ENCODE results near the gene SH3GL3. TPM values are rescaled to one million over a fixed set of nuclear protein-coding genes. Genes with fewer than 3 reads are reported as not detected.
A peak's percentile ranks its signal among the peaks of the same experiment; 100 is the strongest.

The SH3GL3 gene
- total and polyA plus RNA-seq, 2 of the 8 experiments (the other 6 are each of a cell fraction or from before 2014, with no cell fraction given) = 14.1 to 19.1 TPM

DNA sequence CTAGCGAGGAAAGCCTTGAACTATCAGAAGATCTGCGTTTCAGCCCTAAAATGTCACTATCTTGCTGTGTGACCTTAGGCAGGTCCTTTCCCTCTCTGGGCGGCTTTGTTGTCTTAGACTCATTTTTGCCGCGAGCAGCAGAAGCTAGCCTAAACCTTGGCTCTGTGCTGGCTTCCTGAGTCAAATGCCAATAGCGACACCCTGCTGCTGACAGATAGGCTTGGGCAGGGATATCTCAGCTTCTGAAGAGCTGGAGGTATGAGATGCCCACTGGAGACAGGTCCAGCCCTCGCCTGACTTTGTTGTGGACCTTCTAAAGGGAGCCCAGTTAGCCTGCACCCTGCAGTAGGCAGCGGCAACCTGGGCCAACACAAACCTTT lies 208.1 kb downstream of the SH3GL3 start:
- WGBS, 2 experiments (ENCODE audit: extremely low coverage in 1 of 2, insufficient coverage in 1 of 2, insufficient read length in 1 of 2, insufficient replicate concordance in 2 of 2, low coverage in 1 of 2, low lambda C conversion rate in 2 of 2, missing lambda C conversion rate in 1 of 2) = 89% methylated on average over 8 of the region's 8 CpGs; no CpG with 5 or more reads in 1 of the 2 experiments
- H3K14ac ChIP-seq (ENCODE audit: insufficient read length) = no peak overlapping the region

More for the DNA sequence above, 208.1 kb downstream of the SH3GL3 start:
- peaks cover 8% of the 10 kb centered on the region; the same call in 1 of the 2 replicates for H3K23me2 ChIP-seq (ENCODE audit: low read depth, low read length)
- H2BK15ac ChIP-seq (ENCODE audit: low read length) = no peak overlapping the region
- no peak overlapping the region for H3K4ac ChIP-seq (replicated peaks; ENCODE audit: insufficient read length, low read depth, low read length)
- no peak overlapping the region for H4K5ac ChIP-seq (ENCODE audit: insufficient read length, low read depth, low read length)
- H3K4me3 ChIP-seq (ENCODE audit: extremely low read depth in 1 of 4, insufficient read depth in 2 of 4, low read depth in 3 of 4, low read length in 4 of 4) = peak overlapping the region in 1 of 4 experiments; percentile 80; a peak in 2 of 8 replicates
- FAIRE-seq (no peak), DNase-seq (ENCODE audit: low read depth in 1 of 2, low spot score in 2 of 2) (no peak)
- H3K56ac ChIP-seq (replicated peaks; ENCODE audit: insufficient read length, low read depth, low read length) = no peak overlapping the region
- H3K9me3 ChIP-seq (ENCODE audit: insufficient read depth in 2 of 2, low read depth in 1 of 2, low read length in 1 of 2) = no peaks in the 10 kb centered on the region
- H2BK120ac ChIP-seq (replicated peaks; ENCODE audit: low read depth, low read length) = no peak overlapping the region
- no peak overlapping the region for H4K91ac ChIP-seq (replicated peaks; ENCODE audit: insufficient read length, low read length)
- peak overlapping the region; percentile 82 to 88; a peak in 3 of 4 replicates for H3K4me2 ChIP-seq (ENCODE audit: insufficient read depth in 1 of 2, low read depth in 2 of 2, low read length in 2 of 2)
- no peak overlapping the region for H2AK5ac ChIP-seq (ENCODE audit: low read depth, low read length)
- H3K23ac ChIP-seq (ENCODE audit: insufficient read length) = no peak overlapping the region
- H2AFZ ChIP-seq (ENCODE audit: low read length) = no peak overlapping the region
- ChIA-PET CTCF (ENCODE audit: partially characterized antibody) (interaction anchor here (0.7 to 2.3 kb wide), 10 partner anchors 27 to 380 kb away, joined by 3 to 12 read pairs (median 4); no protein-coding TSS in a partner anchor), POLR2A (ENCODE audit: partially characterized antibody) (interaction anchor here (1.3 kb wide), 1 partner anchor 10 kb away, joined by 3 read pairs; no protein-coding TSS in a partner anchor)
- TF ChIP-seq SP1 (IDR thresholded peaks at IDR 0.05; ENCODE audit: low read depth, low read length) (no peak), CHD2 (IDR thresholded peaks at IDR 0.05; ENCODE audit: low read length) (no peak), KDM1A (IDR thresholded peaks at IDR 0.05; ENCODE audit: borderline replicate concordance, low read length) (peak; percentile 82; the same call in 1 of the 2 replicates), EP300 (IDR thresholded peaks at IDR 0.05; ENCODE audit: borderline replicate concordance in 1 of 2, low read depth in 2 of 2, low read length in 2 of 2) (no peak), TCF12 (IDR thresholded peaks at IDR 0.05; ENCODE audit: low read depth, low read length) (no peak)
- H4K8ac ChIP-seq (ENCODE audit: extremely low read depth, insufficient read depth, low read length) = no peak overlapping the region
- H3K36me3 ChIP-seq (ENCODE audit: control insufficient read depth in 2 of 4, insufficient read depth in 4 of 4, low read length in 3 of 4) = no peaks in the 10 kb centered on the region
- no peak overlapping the region for H3K18ac ChIP-seq (ENCODE audit: extremely low read depth, low read length)
- no peak overlapping the region for H3K27ac ChIP-seq (ENCODE audit: low read depth, low read length)
- no peak overlapping the region for H2BK20ac ChIP-seq (ENCODE audit: low read length)
- H3K79me1 ChIP-seq (ENCODE audit: low read depth, low read length) = no peaks in the 10 kb centered on the region
- no peaks in the 10 kb centered on the region for H3K79me2 ChIP-seq (ENCODE audit: control insufficient read depth in 1 of 2, insufficient read depth in 2 of 2, low read length in 2 of 2)
- H3K27me3 ChIP-seq (replicated peaks in 1 of 4; ENCODE audit: control insufficient read depth in 3 of 4, extremely low read depth in 1 of 4, insufficient read depth in 3 of 4, low read length in 3 of 4) = peaks cover 12 to 41% (median 35%) of the 10 kb centered on the region in 4 experiments
- no peak overlapping the region for H2BK5ac ChIP-seq (ENCODE audit: low read depth, low read length)
- no peak overlapping the region for H2BK12ac ChIP-seq (ENCODE audit: low read depth, low read length)
- no peak overlapping the region for H3K9ac ChIP-seq (replicated peaks in 1 of 4; ENCODE audit: extremely low read depth in 1 of 4, low read depth in 3 of 4, low read length in 3 of 4)
- peaks cover 0 to 5% (median 2%) of the 10 kb centered on the region in 4 experiments; a peak in 5 of 7 replicates for H3K4me1 ChIP-seq (replicated peaks in 1 of 4; ENCODE audit: control insufficient read depth in 3 of 4, insufficient read depth in 4 of 4, low read length in 3 of 4)
- no peaks in the 10 kb centered on the region for H4K20me1 ChIP-seq (replicated peaks in 1 of 2; ENCODE audit: control insufficient read depth in 1 of 2, insufficient read depth in 2 of 2, low read length in 2 of 2)

Measured in H1 (cell line).